ENCODE data around the gene SLC7A14.
"Not testable (repeated sequence)": the region's sequence is repeated elsewhere in the genome, so short reads cannot be mapped to it uniquely, and the experiment has no call there.

SLC7A14 gene

GRCh38 chr3:170598091-170598502, 12.2 kb upstream of the SLC7A14 start:
- H3K27ac ChIP-seq, result no peak overlapping the region
- no peak for DNase-seq (ENCODE audit: low read depth, low spot score)

- DNase-seq (ENCODE audit: low read depth, low spot score), result no peak
- H3K27ac ChIP-seq, result no peak overlapping the region
These were observed 8.7 kb upstream of the SLC7A14 start for GRCh38 chr3:170594528-170594927.

GRCh38 chr3:170593634-170594033, 7.8 kb upstream of the SLC7A14 start:
- no peak overlapping the region for H3K27ac ChIP-seq
- DNase-seq (ENCODE audit: low read depth, low spot score), result no peak

- H3K27ac ChIP-seq, result no peak overlapping the region
These were observed 3.2 kb upstream of the SLC7A14 start for GRCh38 chr3:170589113-170589512.

GRCh38 chr3:170585008-170585936, 603 bp downstream of the SLC7A14 start:
- H3K27ac ChIP-seq, result no peak overlapping the region
- no peak for DNase-seq (ENCODE audit: low read depth, low spot score)

More at GRCh38 chr3:170589113-170589512, 3.2 kb upstream of the SLC7A14 start:
- no peak for DNase-seq (ENCODE audit: low read depth, low spot score)

GRCh38 chr3:170584585-170585007, 1.3 kb downstream of the SLC7A14 start:
- H3K27ac ChIP-seq, result no peak overlapping the region
- no peak for DNase-seq (ENCODE audit: low read depth, low spot score)

- DNase-seq (ENCODE audit: low read depth, low spot score), result no peak
- H3K27ac ChIP-seq, result no peak overlapping the region
These were observed 6.2 kb downstream of the SLC7A14 start for GRCh38 chr3:170579646-170580045.

GRCh38 chr3:170572665-170573253, 13.1 kb downstream of the SLC7A14 start:
- H3K27ac ChIP-seq, result no peak overlapping the region
- peak; percentile 10 for DNase-seq (ENCODE audit: low read depth, low spot score)

GRCh38 chr3:170567598-170567997, 18.3 kb downstream of the SLC7A14 start:
- not testable (repeated sequence) for DNase-seq (ENCODE audit: low read depth, low spot score); H3K27ac ChIP-seq

- H3K27ac ChIP-seq, result no peak overlapping the region
- DNase-seq (ENCODE audit: low read depth, low spot score), result no peak
These were observed 19.5 kb downstream of the SLC7A14 start for GRCh38 chr3:170566413-170566812.

GRCh38 chr3:170565495-170565894, 20.4 kb downstream of the SLC7A14 start:
- DNase-seq (ENCODE audit: low read depth, low spot score), result no peak

GRCh38 chr3:170564664-170565063, 21.2 kb downstream of the SLC7A14 start:
- no peak for DNase-seq (ENCODE audit: low read depth, low spot score)
- no peak overlapping the region for H3K27ac ChIP-seq

More at GRCh38 chr3:170565495-170565894, 20.4 kb downstream of the SLC7A14 start:
- H3K27ac ChIP-seq, result no peak overlapping the region

GRCh38 chr3:170563712-170564423, 22.0 kb downstream of the SLC7A14 start:
- no peak for DNase-seq (ENCODE audit: low read depth, low spot score)
- H3K27ac ChIP-seq, result no peak overlapping the region

- no peak for DNase-seq (ENCODE audit: low read depth, low spot score)
- H3K27ac ChIP-seq, result no peak overlapping the region
These were observed 23.8 kb downstream of the SLC7A14 start for GRCh38 chr3:170562080-170562479.

- H3K27ac ChIP-seq, result no peak overlapping the region
- DNase-seq (ENCODE audit: low read depth, low spot score), result no peak
These were observed 25.0 kb downstream of the SLC7A14 start for GRCh38 chr3:170560717-170561382.

- no peak for DNase-seq (ENCODE audit: low read depth, low spot score)
- no peak overlapping the region for H3K27ac ChIP-seq
These were observed 25.6 kb downstream of the SLC7A14 start for GRCh38 chr3:170560296-170560695.

- no peak overlapping the region for H3K27ac ChIP-seq
- no peak for DNase-seq (ENCODE audit: low read depth, low spot score)
These were observed 27.4 kb downstream of the SLC7A14 start for GRCh38 chr3:170558427-170558826.

- H3K27ac ChIP-seq, result no peak overlapping the region
- DNase-seq (ENCODE audit: low read depth, low spot score), result peak; percentile 26
These were observed 30.5 kb downstream of the SLC7A14 start for GRCh38 chr3:170555329-170555728.

GRCh38 chr3:170553788-170554757, 31.8 kb downstream of the SLC7A14 start:
- DNase-seq (ENCODE audit: low read depth, low spot score), result no peak
- H3K27ac ChIP-seq, result no peak overlapping the region

All from epithelial cell of prostate (primary cell).